HFFc6 (cell line): ENCODE results near the gene CCSER1. TPM values are rescaled to one million over a fixed set of nuclear protein-coding genes. Genes with fewer than 3 reads are reported as not detected.

ENCODE experiments used
- DNase-seq: peaks from one replicate; pipeline ENCODE4 v3.0.0-alpha.2; 2018
- H3K27ac Mint-ChIP-seq: 2 replicates; pipeline ENCODE4 v1.8.0; 2020; ENCODE audit warnings: mild to moderate bottlenecking, mixed read lengths
- H3K27me3 Mint-ChIP-seq: 2 replicates; pipeline ENCODE4 v1.8.0; 2021; ENCODE audit warnings: mild to moderate bottlenecking, moderate library complexity, mixed read lengths; ENCODE audit not compliant: insufficient read depth
- H3K36me3 Mint-ChIP-seq: 2 replicates; pipeline ENCODE4 v1.8.0; 2021; ENCODE audit warnings: low read depth, mixed read lengths
- H3K4me1 Mint-ChIP-seq: 2 replicates; pipeline ENCODE4 v1.8.0; 2020; ENCODE audit warnings: low read depth, mixed read lengths
- H3K4me3 Mint-ChIP-seq: 2 replicates; pipeline ENCODE4 v1.8.0; 2020; ENCODE audit warnings: mild to moderate bottlenecking, moderate library complexity, mixed read lengths
- H3K9me3 Mint-ChIP-seq: 2 replicates; pipeline ENCODE4 v1.8.0; 2020; ENCODE audit warnings: mild to moderate bottlenecking, mixed read lengths
- total RNA-seq, 6 experiments: library from RNA; stranded (reverse); fragmentation: NEBNext Ultra II Directional; extraction: Animal tissue kit (Norgen Biotek cat#: 25700); gene quantifications; 2 replicates in 1 of 6; 3 replicates in 5 of 6; pipeline ENCODE4 v1.2.3, GENCODE V29; 2021
- TF ChIP-seq, protein P1 (sequence below): fragments of 200-600 bp; sonication (generic); IDR thresholded peaks from 2 replicates; pipeline ENCODE4 v1.5.0; 2021; ENCODE audit warnings: antibody characterized with exemption, mild to moderate bottlenecking

The CCSER1 gene
- total RNA-seq, 6 experiments from 2014 or later = not detected

DNA sequence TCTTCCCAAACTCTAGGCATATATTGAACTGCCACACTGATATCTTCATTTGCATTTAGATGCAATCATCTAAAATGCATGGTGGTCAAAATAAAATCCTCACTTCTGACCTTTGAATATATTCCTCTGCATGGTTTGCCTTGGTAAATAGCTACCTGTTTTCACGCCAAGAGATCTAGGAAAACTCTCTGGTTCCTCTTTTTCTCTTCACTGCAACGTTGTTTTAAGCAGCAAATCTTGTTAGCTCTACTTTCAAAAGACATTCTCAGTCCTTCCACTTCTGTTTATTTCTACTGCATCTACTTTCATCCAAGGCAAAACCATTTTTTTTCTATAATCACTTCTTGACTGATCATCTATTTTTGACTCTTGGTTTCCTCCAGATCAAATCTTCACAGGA is 1174.9 kb downstream of the CCSER1 start:
- Mint-ChIP-seq H3K4me1 (no peaks in the 10 kb centered on the region), H3K27me3 (peaks cover 2% of the 10 kb centered on the region; the same call in 1 of the 2 replicates), H3K4me3 (no peak overlapping the region), H3K9me3 (peaks cover 14% of the 10 kb centered on the region), H3K27ac (no peak overlapping the region), H3K36me3 (no peaks in the 10 kb centered on the region)
- TF ChIP-seq, protein P1, sequence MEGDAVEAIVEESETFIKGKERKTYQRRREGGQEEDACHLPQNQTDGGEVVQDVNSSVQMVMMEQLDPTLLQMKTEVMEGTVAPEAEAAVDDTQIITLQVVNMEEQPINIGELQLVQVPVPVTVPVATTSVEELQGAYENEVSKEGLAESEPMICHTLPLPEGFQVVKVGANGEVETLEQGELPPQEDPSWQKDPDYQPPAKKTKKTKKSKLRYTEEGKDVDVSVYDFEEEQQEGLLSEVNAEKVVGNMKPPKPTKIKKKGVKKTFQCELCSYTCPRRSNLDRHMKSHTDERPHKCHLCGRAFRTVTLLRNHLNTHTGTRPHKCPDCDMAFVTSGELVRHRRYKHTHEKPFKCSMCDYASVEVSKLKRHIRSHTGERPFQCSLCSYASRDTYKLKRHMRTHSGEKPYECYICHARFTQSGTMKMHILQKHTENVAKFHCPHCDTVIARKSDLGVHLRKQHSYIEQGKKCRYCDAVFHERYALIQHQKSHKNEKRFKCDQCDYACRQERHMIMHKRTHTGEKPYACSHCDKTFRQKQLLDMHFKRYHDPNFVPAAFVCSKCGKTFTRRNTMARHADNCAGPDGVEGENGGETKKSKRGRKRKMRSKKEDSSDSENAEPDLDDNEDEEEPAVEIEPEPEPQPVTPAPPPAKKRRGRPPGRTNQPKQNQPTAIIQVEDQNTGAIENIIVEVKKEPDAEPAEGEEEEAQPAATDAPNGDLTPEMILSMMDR = no peak
- DNase-seq = no peak

DNA sequence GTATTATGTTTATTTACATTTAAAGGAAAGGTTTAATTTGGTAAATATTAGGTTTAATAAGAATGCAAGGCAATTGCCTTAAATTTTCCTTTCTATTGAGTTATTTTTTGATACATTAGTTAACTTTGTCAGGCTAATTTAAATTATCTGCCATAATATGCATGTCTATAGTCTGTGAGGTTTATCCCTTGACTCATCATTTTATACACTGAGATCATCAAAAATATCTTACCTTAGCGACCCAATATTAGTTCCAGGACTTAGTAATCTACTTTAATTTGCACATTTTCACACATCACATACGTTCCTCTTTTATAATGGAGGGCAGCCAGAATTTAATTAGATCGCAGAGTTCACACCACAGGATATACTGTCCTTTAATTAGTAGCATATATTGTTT is 1177.1 kb downstream of the CCSER1 start:
- H3K27me3 Mint-ChIP-seq = no peaks in the 10 kb centered on the region
- no peaks in the 10 kb centered on the region for H3K4me1 Mint-ChIP-seq
- no peaks in the 10 kb centered on the region for H3K36me3 Mint-ChIP-seq
- TF ChIP-seq, protein P1 = no peak
- H3K9me3 Mint-ChIP-seq = peaks cover 21% of the 10 kb centered on the region
- no peak for DNase-seq
- H3K4me3 Mint-ChIP-seq = no peak overlapping the region
- H3K27ac Mint-ChIP-seq = no peak overlapping the region

DNA sequence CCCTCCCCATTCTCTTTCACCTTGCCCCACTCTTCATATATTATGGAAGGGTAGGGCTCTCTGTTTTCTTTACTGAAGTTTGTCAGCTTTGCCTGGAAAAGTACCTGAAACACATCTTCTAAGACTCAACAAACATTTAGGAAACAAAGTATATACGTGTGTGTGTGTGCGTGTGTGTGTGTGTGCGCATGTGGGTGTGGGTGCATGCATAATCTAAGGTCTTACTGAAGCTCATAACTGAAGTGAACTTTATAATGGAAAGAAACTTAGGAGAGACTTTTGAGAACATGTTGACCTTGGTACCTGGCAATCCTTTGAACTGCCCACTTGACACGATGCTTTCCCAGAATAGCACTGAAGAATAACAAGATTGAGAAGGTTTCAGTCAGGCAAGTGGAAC is 1190.2 kb downstream of the CCSER1 start:
- H3K4me1 Mint-ChIP-seq = no peaks in the 10 kb centered on the region
- H3K27ac Mint-ChIP-seq = no peak overlapping the region
- TF ChIP-seq, protein P1 = no peak
- H3K36me3 Mint-ChIP-seq = no peaks in the 10 kb centered on the region
- no peak overlapping the region for H3K4me3 Mint-ChIP-seq
- DNase-seq = no peak
- H3K9me3 Mint-ChIP-seq = peaks cover 31% of the 10 kb centered on the region
- H3K27me3 Mint-ChIP-seq = no peaks in the 10 kb centered on the region

DNA sequence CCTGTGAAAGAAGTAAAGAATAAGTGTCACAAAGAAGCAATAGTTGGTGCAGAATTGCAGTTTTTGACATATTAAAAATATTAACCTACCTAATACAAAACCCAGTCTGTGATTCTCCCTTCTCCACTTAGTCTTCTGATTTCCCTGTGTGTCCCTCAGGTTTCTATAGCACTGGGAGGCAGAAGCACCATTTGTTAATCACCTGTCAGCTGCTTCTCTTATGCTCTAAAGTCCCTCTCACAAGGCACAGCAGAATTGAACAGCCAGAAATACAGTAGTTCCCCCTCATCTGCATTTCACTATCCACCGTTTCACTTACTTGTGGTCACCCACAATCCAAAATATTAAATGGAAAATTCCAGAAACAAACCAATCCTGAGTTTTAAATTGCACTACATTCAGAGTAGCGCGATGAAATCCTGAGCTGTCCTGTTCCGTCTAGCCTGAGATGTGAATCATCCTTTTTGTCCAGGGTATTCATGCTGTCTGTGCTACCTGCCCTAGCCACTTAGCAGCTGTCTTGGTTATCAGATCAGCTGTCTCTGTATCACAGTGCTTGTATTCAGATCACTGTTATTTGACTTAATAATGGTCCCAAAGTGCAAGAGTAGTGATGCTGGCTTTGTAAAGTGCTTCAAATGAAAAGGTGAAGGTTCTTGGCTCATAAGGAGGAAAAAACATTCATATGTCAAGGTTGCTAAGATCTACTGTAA is 1192.5 kb downstream of the CCSER1 start:
- Mint-ChIP-seq H3K27me3 (no peaks in the 10 kb centered on the region), H3K4me3 (no peak overlapping the region), H3K36me3 (no peaks in the 10 kb centered on the region), H3K27ac (no peak overlapping the region), H3K4me1 (no peaks in the 10 kb centered on the region), H3K9me3 (peaks cover 25% of the 10 kb centered on the region)
- TF ChIP-seq, protein P1 = no peak
- DNase-seq = no peak

DNA sequence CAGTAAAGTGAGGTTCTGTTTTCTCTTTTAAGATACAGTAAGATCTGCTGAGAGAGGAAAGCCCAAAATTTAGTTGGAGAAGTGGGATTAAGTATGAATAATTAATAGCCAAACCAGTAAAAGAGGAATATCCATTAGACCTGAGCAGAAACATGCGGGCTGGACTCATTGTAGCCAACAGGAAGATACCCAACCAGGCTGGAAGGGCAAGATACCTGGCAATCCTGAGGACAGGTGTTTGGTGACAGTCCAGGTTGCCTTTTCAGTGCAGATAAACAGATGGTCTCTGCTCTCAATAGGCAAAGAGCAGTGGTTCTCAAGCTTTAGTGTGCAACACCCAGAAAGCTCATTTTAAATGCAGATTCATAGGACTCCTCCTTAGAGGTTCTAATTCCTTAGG is 1195.8 kb downstream of the CCSER1 start:
- no peaks in the 10 kb centered on the region for H3K27me3 Mint-ChIP-seq
- H3K36me3 Mint-ChIP-seq = no peaks in the 10 kb centered on the region
- H3K4me3 Mint-ChIP-seq = no peak overlapping the region
- TF ChIP-seq, protein P1 = no peak
- no peak for DNase-seq
- peaks cover 37% of the 10 kb centered on the region for H3K9me3 Mint-ChIP-seq
- no peaks in the 10 kb centered on the region for H3K4me1 Mint-ChIP-seq
- no peak overlapping the region for H3K27ac Mint-ChIP-seq
